Mucosa of descending colon (tissue), 3 donors: ENCODE measurements around the gene INPP5A. TPM values are rescaled to one million over a fixed set of nuclear protein-coding genes. Genes with fewer than 3 reads are reported as not detected.
"Not testable (repeated sequence)": the region's sequence is repeated elsewhere in the genome, so short reads cannot be mapped to it uniquely, and the experiment has no call there.

Experiments used
- ATAC-seq: fragments of 200-7000 bp; cut with Tn5 transposase; one replicate; pipeline ENCODE4 v1.9.1; 2020; ENCODE audit warnings: mild to moderate bottlenecking, moderate library complexity
- DNase-seq, 3 donors: peaks; one replicate each; pipeline ENCODE4 v3.0.0-alpha.2; 2020
- H3K36me3 ChIP-seq: fragments of 200-600 bp; one replicate; pipeline ENCODE4 v1.8.0; 2021; ENCODE audit warnings: low read depth, mild to moderate bottlenecking
- H3K4me1 ChIP-seq: fragments of 200-600 bp; one replicate; pipeline ENCODE4 v1.8.0; 2021; ENCODE audit warnings: low read depth, mild to moderate bottlenecking
- H3K4me3 ChIP-seq: fragments of 200-600 bp; one replicate; pipeline ENCODE4 v1.8.0; 2021; ENCODE audit warnings: mild to moderate bottlenecking
- H3K9me3 ChIP-seq: fragments of 200-600 bp; one replicate; pipeline ENCODE4 v1.8.0; 2021; ENCODE audit warnings: mild to moderate bottlenecking
- intact Hi-C, 2 donors: fragments of 100-400 bp; cut with DNase I in 1 of 2; cut with micrococcal nuclease in 1 of 2; formaldehyde crosslinking; loops; one replicate each; pipeline versions ENCODE4 v1.11.0 to v1.11.1; 2022; cut with DNase I, micrococcal nuclease
- total RNA-seq, 3 donors: library from RNA; stranded (reverse); fragmentation: NEBNext Ultra II Directional in 2 of 3; extraction: Animal tissue kit (Norgen Biotek cat#: 25700) in 2 of 3; gene quantifications; one replicate each; pipeline versions ENCODE4 v1.2.1 to v1.2.4, GENCODE V29; 2021 to 2023
- TF ChIP-seq, protein P1 (sequence below): fragments of 200-600 bp; IDR thresholded peaks from one replicate; pipeline ENCODE4 v1.8.0; 2022; ENCODE audit warnings: antibody characterized with exemption, mild to moderate bottlenecking
- donor health status: DM: no; HTN: no; CAD: no; lungs with moderate emphysema.
- donor health status: DM: no; HTN: no; CAD: no.
- donor health status: DM: no; HTN: yes; CAD: no.

The INPP5A gene
- total RNA-seq, 3 donors from 2014 or later, result 31.7 to 92.8 (median 32.0) TPM

DNA sequence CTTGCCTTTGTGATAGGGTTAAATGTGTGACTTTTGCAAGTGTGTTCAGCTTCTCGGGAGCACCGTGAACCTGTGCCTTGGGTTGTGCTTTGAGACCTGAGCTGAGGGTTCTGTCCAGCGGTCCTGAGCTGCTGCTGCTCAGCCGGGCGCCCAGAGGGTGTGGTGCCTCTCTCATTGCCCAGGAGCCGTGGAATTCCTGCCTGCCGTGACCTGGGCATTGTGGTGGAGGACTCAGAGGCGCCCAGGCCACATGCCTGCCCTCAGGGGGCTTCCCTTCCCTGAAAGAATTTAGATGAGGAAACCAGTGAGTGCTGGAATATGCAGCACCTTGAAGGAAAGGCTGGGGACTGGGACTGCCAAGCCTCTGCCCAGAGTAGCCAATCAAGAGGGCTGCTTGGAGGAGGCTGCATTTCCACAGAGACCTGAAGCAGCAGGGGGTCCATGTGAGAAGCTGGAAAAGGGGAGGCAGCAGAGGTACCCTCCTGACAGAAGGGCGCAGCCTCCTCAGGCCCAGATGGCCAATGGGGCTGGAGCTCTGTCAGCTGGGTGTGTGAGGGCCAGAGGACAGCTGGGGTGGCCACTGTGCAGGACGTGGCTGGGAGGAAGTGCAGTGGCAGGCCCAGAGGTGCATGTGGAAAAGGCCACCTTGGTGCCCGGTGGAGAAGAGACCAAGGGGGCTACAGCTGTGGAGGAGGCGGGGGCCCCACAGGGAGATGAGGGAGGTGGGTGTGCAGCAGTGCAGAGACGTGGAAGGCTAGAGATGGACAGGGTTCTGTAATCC, 141.0 kb downstream of the INPP5A start:
- intact Hi-C loops, result no loop called here
- TF ChIP-seq, protein P1, sequence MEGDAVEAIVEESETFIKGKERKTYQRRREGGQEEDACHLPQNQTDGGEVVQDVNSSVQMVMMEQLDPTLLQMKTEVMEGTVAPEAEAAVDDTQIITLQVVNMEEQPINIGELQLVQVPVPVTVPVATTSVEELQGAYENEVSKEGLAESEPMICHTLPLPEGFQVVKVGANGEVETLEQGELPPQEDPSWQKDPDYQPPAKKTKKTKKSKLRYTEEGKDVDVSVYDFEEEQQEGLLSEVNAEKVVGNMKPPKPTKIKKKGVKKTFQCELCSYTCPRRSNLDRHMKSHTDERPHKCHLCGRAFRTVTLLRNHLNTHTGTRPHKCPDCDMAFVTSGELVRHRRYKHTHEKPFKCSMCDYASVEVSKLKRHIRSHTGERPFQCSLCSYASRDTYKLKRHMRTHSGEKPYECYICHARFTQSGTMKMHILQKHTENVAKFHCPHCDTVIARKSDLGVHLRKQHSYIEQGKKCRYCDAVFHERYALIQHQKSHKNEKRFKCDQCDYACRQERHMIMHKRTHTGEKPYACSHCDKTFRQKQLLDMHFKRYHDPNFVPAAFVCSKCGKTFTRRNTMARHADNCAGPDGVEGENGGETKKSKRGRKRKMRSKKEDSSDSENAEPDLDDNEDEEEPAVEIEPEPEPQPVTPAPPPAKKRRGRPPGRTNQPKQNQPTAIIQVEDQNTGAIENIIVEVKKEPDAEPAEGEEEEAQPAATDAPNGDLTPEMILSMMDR, result no peak
- ATAC-seq (no peak), DNase-seq (no peak)
- Histone ChIP-seq H3K4me3 (no peak overlapping the region), H3K4me1 (no peaks in the 10 kb centered on the region), H3K36me3 (no peaks in the 10 kb centered on the region), H3K9me3 (no peaks in the 10 kb centered on the region)

DNA sequence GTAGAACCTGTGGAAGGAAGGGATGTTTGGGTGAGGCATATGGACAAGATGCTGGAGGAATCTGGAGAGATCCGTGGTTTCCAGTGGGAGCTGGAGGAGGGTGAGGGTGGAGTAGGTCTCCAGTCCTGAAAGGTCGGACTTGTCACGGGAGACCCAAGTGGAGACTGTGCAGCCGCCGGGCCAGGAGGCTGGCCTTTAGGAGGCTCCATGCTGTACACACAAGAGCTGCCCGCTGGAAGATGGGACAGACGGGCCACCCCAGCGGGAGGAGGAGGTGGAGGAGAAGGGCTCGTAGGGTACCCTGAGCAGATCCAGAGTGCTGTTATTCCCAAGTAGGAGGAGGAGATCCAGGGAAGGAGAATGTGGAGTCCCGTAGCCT, 141.6 kb downstream of the INPP5A start:
- no peak for ATAC-seq
- intact Hi-C loops, result no loop called here
- TF ChIP-seq, protein P1, result no peak
- DNase-seq, result no peak
- Histone ChIP-seq H3K36me3 (no peaks in the 10 kb centered on the region), H3K4me1 (no peaks in the 10 kb centered on the region), H3K9me3 (no peaks in the 10 kb centered on the region), H3K4me3 (no peak overlapping the region)

DNA sequence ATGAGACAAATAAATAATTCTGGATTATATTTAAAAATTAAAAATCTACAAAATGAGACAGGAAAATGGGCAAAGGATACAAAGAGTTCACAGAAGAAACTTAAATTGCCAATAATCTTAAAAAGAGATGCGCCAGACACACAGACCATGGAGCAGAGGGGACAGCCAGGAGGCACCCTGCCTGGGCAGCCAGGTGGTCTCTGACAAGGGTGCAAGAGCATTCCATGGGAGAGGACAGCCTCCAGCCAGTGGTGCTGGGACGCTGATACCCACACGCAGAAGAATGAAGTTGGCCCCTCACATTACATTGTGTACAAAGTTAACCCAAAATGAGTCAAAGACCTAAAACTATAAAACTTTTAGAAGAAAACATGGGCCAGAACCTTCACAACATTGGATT, 142.1 kb downstream of the INPP5A start:
- DNase-seq (no peak), ATAC-seq (no peak)
- TF ChIP-seq, protein P1, result no peak
- Histone ChIP-seq H3K36me3 (no peaks in the 10 kb centered on the region), H3K4me3 (no peak overlapping the region), H3K4me1 (peaks cover 2% of the 10 kb centered on the region), H3K9me3 (no peaks in the 10 kb centered on the region)
- intact Hi-C loops, result no loop called here

DNA sequence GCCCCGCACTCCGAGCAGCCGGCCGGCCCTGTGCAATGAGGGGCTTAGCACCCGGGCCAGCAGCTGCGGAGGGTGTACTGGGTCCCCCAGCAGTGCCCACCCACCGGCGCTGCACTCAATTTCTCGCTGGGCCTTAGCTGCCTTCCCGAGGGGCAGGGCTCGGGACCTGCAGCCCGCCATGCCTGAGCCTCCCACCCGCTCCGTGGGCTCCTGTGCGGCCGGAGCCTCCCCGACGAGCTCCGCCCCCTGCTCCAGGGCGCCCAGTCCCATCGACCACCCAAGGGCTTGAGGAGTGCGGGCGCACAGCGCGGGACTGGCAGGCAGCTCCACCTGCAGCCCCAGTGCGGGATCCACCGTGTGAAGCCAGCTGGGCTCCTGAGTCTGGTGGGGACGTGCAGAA, 143.2 kb downstream of the INPP5A start:
- H3K4me3 ChIP-seq, ATAC-seq, H3K9me3 ChIP-seq, H3K4me1 ChIP-seq, H3K36me3 ChIP-seq, intact Hi-C loops: not testable (repeated sequence)
- peak in 1 of 3 donors; percentile 22 for DNase-seq

DNA sequence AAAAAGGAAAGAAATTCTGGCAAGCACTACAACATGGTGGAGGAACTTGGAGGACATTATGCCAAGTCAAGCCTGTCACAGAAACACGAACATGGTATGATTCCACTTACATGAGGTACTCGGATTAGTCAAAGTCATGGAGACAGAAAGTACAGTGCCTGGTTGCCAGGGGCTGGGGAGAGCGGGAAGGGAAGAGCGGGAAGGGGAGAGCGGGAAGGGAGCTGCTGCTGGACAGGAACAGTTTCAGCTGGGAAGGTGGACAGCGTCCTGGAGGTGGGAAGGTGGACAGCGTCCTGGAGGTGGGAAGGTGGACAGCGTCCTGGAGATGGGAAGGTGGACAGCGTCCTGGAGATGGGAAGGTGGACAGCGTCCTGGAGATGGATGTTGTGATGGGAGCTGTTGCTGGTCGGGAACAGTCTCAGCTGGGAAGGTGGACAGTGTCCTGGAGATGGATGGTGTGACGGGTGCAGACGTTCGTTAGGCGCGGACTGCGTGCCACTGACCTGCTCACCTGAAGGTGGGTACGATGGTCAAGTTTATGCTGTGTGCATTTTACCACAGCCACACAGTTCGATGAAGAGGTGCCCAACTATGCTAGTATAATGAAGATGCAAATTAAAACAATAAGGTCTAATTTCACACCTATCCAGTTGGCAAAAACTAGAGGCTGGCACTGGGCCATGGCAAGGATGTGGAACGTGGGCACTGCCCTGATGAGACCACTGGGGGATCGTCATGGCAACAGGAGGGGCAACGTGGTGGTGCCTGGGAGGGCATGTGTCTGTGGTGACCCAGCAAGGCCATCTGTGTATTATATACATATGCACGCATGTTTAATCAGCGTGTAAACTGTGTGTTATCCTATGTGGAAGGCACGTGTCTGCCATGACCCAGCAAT, 144.5 kb downstream of the INPP5A start:
- no peak for DNase-seq
- TF ChIP-seq, protein P1, result no peak
- no peaks in the 10 kb centered on the region for H3K36me3 ChIP-seq
- no peak for ATAC-seq
- no peaks in the 10 kb centered on the region for H3K9me3 ChIP-seq
- H3K4me3 ChIP-seq, result no peak overlapping the region
- intact Hi-C loops, result no loop called here
- H3K4me1 ChIP-seq, result peaks cover 6% of the 10 kb centered on the region
